ENCODE data around the gene MSANTD1.

MSANTD1 gene

GRCh38 chr4:3248811-3249661, at the start of gene MSANTD1:
Gene MSANTD1, plus strand, starts transcription at chr4:3249159. Its CDS starts 64 bp downstream, at chr4:3249223.
- no peak for DNase-seq

- DNase-seq = no peak
Observed at GRCh38 chr4:3199653-3200422, 49.1 kb upstream of the MSANTD1 start.

- DNase-seq = no peak
Observed at GRCh38 chr4:3200423-3201090, 48.4 kb upstream of the MSANTD1 start.

DNA sequence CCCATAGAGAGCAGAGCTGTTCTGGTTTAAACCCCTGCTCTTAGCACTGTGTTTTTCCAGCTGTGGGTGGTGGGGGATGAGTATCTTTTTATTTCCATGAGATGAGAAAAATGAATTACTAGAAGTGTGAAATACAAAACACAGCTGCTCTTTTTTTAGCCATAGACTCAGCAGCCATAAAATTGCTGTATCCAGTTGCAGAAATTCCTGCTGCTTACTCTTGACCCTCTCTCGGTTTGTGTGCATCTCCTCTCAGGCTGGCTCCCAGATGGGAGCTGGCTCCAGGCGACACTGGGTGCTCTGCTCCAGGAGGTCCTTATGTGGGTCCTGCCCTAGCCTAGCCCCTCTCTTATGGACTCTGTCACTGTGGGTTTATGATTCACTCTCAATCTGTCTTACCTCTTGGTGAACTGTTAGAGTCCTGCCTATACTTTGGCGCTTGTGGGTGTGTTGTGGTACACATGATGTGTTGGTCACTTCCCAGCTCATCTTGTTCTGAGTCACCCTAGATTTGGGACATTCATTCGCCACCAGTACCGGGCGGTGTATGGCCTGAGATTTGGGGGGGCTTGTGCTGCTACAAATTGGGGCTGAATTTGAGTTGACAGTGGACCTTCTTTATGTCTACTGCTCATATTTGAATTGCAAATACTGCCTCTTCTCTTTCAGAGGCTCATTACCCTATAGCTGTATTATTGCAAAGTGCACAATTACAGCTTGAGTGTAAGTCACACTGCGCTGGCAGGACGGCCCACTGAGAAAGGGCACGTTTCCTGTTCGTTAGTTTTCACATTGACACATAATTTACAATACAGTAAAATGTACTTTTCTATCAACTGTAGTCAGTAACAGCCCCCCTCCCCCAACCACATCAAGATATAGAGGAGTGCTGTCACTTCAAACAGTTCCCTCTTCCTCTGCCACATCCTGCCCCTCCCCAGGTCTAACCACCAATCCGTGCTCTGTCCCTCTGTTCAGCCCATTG, 46.9 kb upstream of the MSANTD1 start:
- DNase-seq = peak; percentile 74

DNA sequence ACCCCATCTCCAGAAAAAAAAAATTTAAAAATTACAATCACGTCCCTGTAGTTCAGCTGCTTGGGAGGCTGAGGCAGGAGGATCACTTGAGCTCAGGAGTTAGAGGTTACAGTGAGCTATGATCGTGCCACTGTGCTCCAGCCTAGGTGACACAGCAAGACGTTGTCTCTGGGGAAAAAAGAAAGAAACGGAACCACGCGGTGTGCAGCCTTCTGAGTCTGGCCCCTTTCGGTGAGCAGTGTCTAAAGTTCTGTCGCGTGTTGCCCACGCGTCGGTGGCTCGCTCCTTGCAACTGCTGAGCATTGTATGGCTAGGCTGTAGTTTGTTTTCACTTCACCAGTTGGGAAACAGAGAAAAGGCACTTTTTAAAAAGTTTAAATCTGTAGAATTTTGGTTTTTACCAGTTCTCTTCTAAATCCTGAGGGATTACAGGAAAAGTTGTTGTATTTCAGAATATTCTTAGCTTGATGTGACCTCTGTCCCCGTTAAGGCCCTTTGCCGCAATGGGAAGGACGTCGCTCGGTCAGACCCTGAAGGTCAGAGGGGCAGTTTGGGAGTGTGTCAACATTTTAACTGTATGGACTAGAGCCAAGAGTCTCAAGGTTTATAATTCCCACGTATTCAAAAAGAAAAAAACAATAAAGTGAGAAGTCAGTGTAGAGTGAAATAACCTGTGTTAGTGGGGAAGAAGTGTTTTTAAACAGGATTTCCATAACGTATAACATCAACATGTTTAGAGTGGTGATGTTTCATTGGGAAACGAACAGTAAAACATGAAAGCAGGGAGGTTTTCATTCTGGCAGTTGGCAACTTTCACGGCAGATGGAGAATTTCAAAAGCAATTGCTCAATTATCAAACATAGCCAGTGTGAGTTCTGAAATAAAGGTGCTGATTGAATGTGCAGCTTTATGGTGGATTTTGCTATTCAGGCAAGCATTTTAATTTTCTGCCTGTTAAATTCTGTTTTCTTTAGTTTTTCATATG, 45.8 kb upstream of the MSANTD1 start:
- DNase-seq = no peak

DNA sequence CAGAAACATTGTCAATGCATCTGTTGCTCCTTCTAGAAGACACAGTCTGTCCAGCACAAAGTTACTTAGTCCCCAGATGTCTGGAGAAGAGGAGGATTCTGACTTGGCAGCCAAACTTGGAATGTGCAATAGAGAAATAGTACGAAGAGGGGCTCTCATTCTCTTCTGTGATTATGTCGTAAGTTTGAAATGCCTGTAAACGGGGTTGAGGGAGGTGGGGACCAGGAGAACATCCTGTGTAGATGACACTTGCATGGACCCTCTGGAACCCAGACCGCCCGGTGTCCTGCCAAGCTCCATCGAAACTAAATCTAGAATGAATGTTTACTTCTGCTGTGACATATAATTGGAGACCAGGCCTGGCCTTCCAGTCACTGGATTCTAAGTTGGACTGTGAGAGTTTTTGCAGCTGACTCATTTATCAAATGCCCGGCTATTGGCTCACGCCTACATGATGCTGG, 45.0 kb upstream of the MSANTD1 start:
- no peak for DNase-seq

GRCh38 chr4:3205995-3206394, 43.0 kb upstream of the MSANTD1 start:
- no peak for DNase-seq

- no peak for DNase-seq
Observed at GRCh38 chr4:3206439-3207100, 42.4 kb upstream of the MSANTD1 start.

- no peak for DNase-seq
Observed at GRCh38 chr4:3207531-3208037, 41.4 kb upstream of the MSANTD1 start.

DNA sequence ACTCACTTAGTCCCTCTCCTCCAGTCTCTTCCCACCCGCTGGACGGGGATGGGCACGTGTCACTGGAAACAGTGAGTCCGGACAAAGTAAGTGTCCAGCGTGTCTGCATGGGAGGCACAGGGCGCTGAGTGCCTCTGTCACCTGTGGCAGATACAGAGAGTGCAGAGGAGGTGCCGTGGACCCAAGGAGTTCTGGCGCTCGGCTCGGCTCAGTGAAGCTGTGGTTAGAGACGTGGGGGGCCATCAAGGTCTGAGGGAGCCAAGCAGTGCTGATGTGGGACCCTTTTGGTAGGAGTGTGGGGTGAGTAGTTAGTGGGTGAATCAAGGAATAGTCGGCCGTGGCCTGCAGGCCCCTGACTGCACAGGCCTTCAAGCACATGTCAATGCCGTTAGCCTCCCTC, 40.1 kb upstream of the MSANTD1 start:
- no peak for DNase-seq

DNA sequence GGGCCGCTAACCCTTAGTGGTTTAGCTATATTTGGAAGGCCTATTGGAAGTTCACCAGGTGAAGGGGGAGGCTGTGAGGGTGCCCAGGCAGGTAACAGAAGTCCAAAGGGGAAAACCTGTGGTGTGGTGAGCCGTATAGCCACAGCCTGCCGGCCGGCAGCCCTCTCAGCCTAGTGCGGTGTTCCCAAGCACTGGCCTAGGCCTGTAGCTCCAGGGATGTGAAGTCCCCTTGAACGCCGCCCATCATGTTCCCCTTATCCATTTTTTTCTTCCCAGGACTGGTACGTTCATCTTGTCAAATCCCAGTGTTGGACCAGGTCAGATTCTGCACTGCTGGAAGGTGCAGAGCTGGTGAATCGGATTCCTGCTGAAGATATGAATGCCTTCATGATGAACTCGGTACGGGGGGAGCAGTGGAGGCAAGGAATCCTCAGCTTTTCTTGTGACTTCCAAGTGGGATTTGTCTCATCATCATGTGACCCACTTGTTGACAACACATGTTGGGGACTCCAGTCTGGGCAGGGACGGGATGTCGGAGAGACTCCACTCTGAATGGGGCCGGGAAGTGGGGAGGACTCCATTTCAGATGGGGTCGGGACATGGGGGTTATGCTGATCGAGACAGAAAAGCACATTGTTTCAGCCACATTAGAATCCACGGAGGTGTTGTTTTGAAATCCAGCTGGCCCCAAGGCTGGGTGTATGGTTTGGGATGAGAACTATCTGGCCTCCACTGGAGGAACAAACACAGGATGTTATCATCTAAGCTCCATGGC, 39.2 kb upstream of the MSANTD1 start:
- DNase-seq = no peak

- DNase-seq = no peak
Observed at GRCh38 chr4:3210467-3210866, 38.5 kb upstream of the MSANTD1 start.

DNA sequence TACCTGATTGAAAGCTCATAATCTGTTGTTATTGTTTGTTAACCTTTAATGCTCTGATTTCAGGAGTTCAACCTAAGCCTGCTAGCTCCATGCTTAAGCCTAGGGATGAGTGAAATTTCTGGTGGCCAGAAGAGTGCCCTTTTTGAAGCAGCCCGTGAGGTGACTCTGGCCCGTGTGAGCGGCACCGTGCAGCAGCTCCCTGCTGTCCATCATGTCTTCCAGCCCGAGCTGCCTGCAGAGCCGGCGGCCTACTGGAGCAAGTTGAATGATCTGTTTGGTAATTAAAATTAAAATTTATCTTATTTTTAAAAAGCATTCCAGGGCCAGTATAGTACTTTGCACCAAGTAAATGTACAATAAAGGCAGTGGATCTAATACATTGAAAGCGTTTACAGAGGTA, 37.1 kb upstream of the MSANTD1 start:
- no peak for DNase-seq

GRCh38 chr4:3212391-3213105, 36.4 kb upstream of the MSANTD1 start:
- DNase-seq = no peak

DNA sequence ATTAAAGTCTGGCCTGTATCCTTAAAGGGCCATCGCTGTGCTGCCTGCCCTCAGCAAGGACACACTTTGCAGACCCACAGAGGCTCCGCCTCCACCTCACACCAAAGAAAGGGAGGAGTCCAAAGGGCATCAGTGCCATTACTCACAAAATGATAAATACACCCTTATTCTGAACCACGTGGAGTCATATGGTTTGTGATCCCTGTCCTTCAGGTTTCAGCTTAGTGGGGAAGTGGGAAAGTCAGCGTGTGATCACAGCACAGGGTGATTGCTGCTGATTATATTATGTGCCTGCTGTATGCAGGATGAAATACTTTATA, 35.9 kb upstream of the MSANTD1 start:
- DNase-seq = no peak

GRCh38 chr4:3213661-3214250, 35.2 kb upstream of the MSANTD1 start:
- DNase-seq = no peak

DNA sequence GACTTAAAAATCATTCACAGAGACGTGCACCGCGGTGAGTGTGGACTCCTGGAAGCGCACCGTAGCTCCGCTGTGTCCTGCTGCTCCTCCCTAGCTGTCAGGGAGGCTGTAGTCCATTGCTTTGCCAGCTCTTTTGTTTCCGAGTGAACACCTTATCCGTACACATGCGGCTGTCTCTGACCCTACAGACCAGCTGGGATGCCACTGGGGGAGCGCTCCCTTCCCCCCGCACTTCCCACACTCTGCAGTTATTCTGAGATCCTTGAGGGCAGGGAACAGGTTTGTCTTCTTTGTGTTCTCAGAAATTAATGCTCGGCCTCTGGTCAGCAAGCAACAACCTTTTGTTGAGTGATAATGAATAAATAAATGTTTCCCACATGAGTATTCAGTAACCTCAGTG, 33.7 kb upstream of the MSANTD1 start:
- no peak for DNase-seq

DNA sequence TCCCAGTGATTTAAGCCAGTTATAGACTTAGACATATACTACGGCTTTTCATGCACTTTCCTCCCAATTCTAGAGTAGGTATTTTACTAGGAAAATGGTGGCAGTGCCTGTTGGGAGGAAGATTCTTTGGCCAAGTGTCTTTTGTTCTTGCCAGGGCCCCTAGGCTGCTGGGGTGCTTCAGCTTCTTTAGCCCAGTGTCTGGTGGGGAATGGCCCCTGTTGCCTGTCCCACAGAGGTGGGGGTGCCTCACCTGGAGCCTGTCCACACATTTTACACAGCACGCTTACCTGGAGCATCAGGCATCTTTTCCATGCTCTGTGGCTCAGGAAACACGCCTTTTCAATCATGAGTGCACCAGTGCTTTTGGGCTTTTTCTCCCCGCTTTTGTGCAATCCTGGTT, 33.2 kb upstream of the MSANTD1 start:
- DNase-seq = no peak
